ENCODE measurements around the gene FAM111A. TPM values are rescaled to one million over a fixed set of nuclear protein-coding genes. Genes with fewer than 3 reads are reported as not detected.

FAM111A gene
- total and polyA plus RNA-seq, 10 of the 15 experiments (the other 5 are each of a cell fraction or from before 2014, with no cell fraction given), result 26.6 to 95.0 (median 67.5) TPM

DNA sequence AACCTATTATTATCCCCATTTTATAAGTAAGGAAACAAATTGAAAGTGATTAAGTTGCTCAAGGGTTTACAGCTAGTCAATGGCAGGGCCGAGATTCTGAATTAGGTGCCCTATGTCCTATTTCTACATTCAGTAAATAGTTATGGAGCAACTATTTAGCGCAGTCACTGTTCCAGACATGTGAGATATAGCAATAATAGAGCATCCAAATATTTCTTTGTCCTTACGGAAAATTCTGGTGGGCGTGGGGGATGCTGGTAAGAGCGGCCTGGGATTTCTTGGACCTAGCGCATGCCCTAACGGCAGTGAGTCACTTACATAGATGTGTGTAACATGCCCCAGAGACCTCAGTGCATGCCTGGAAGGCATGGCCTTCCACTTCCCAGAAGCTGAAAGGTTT is 33.7 kb downstream of the FAM111A start:
- TF ChIP-seq EP300 (IDR thresholded peaks at IDR 0.05; ENCODE audit: borderline replicate concordance in 1 of 2, control insufficient read depth in 1 of 2, low read depth in 2 of 2, low read length in 2 of 2) (no peak), ETV6 (conservative IDR thresholded peaks at IDR 0.05 in 1 of 2, IDR thresholded peaks at IDR 0.05 in 1 of 2; ENCODE audit: borderline replicate concordance in 1 of 2, low read depth in 1 of 2) (no peak), HDAC6 (IDR thresholded peaks at IDR 0.05; ENCODE audit: unreplicated experiment) (no peak), PAX5 (IDR thresholded peaks at IDR 0.05; ENCODE audit: borderline replicate concordance, low read depth, low read length) (no peak)
- TF ChIP-seq, protein P1, sequence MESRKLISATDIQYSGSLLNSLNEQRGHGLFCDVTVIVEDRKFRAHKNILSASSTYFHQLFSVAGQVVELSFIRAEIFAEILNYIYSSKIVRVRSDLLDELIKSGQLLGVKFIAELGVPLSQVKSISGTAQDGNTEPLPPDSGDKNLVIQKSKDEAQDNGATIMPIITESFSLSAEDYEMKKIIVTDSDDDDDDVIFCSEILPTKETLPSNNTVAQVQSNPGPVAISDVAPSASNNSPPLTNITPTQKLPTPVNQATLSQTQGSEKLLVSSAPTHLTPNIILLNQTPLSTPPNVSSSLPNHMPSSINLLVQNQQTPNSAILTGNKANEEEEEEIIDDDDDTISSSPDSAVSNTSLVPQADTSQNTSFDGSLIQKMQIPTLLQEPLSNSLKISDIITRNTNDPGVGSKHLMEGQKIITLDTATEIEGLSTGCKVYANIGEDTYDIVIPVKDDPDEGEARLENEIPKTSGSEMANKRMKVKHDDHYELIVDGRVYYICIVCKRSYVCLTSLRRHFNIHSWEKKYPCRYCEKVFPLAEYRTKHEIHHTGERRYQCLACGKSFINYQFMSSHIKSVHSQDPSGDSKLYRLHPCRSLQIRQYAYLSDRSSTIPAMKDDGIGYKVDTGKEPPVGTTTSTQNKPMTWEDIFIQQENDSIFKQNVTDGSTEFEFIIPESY (IDR thresholded peaks at IDR 0.05), result no peak
- TF ChIP-seq, protein P2, sequence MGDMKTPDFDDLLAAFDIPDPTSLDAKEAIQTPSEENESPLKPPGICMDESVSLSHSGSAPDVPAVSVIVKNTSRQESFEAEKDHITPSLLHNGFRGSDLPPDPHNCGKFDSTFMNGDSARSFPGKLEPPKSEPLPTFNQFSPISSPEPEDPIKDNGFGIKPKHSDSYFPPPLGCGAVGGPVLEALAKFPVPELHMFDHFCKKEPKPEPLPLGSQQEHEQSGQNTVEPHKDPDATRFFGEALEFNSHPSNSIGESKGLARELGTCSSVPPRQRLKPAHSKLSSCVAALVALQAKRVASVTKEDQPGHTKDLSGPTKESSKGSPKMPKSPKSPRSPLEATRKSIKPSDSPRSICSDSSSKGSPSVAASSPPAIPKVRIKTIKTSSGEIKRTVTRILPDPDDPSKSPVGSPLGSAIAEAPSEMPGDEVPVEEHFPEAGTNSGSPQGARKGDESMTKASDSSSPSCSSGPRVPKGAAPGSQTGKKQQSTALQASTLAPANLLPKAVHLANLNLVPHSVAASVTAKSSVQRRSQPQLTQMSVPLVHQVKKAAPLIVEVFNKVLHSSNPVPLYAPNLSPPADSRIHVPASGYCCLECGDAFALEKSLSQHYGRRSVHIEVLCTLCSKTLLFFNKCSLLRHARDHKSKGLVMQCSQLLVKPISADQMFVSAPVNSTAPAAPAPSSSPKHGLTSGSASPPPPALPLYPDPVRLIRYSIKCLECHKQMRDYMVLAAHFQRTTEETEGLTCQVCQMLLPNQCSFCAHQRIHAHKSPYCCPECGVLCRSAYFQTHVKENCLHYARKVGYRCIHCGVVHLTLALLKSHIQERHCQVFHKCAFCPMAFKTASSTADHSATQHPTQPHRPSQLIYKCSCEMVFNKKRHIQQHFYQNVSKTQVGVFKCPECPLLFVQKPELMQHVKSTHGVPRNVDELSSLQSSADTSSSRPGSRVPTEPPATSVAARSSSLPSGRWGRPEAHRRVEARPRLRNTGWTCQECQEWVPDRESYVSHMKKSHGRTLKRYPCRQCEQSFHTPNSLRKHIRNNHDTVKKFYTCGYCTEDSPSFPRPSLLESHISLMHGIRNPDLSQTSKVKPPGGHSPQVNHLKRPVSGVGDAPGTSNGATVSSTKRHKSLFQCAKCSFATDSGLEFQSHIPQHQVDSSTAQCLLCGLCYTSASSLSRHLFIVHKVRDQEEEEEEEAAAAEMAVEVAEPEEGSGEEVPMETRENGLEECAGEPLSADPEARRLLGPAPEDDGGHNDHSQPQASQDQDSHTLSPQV (IDR thresholded peaks at IDR 0.05), result no peak
- Histone ChIP-seq H4K20me1 (ENCODE audit: control insufficient read depth, insufficient read depth) (no peaks in the 10 kb centered on the region), H3K27ac (ENCODE audit: control insufficient read depth, insufficient read depth) (no peak overlapping the region), H3K9me3 (replicated peaks; ENCODE audit: control insufficient read depth, insufficient read depth, low read length) (peaks cover 16% of the 10 kb centered on the region; the same call in 2 of the 3 replicates), H2AFZ (ENCODE audit: control insufficient read depth, low read depth, low read length) (no peak overlapping the region), H3K27me3 (replicated peaks in 1 of 2; ENCODE audit: control insufficient read depth in 2 of 2, insufficient read depth in 2 of 2, low read length in 1 of 2) (no peaks in the 10 kb centered on the region), H3K36me3 (ENCODE audit: control insufficient read depth in 2 of 2, insufficient read depth in 2 of 2, low read length in 1 of 2) (0 out of 4 replicates have a peak, but pooled peaks cover 0 to 3% of the 10 kb centered on the region in 2 experiments), H3K4me2 (ENCODE audit: control insufficient read depth, insufficient read depth) (0 out of 2 replicates have a peak overlapping the region, but pooled peaks have one; percentile 13), H3K4me3 (no peak overlapping the region), H3K79me2 (ENCODE audit: control insufficient read depth, insufficient read depth, low read length) (peaks cover 63% of the 10 kb centered on the region), H3K9ac (ENCODE audit: control insufficient read depth, insufficient read depth, low read length) (no peak overlapping the region), H3K4me1 (ENCODE audit: control insufficient read depth, insufficient read depth, low read length) (peaks cover 6% of the 10 kb centered on the region)
- in situ Hi-C loops (cut with MboI) (loop anchor here (10.0 to 25.0 kb wide), 2 partner anchors 378 to 1586 kb away; partner anchors contain the start of gene MS4A15), intact Hi-C loops (cut with micrococcal nuclease; ENCODE audit: unreplicated experiment) (no loop called here)
- ATAC-seq (no peak), DNase-seq (ENCODE audit: low read depth, low spot score) (no peak), FAIRE-seq (no peak)
- SMC1A ChIA-PET (ENCODE audit: uncharacterized antibody, unreplicated experiment), result interaction anchor here (1.2 to 14.9 kb wide), 5 partner anchors 8 to 99 kb away, joined by 3 to 155 read pairs (median 10); no protein-coding TSS in a partner anchor
- CTCF ChIA-PET, result interaction anchor here (1.2 to 30.3 kb wide), 3 partner anchors 20 to 114 kb away, joined by 3 to 1180 read pairs (median 4); partner anchors contain the start of gene MPEG1
- POLR2A ChIA-PET, result interaction anchor here (1.2 to 2.9 kb wide), 3 partner anchors 22 to 31 kb away, joined by 3 to 19 read pairs (median 11); no protein-coding TSS in a partner anchor
- 91% methylated on average over 7 of the region's 7 CpGs for WGBS (ENCODE audit: insufficient coverage, insufficient replicate concordance, low lambda C conversion rate, missing lambda C conversion rate)
- RAD21 ChIA-PET (ENCODE audit: unreplicated experiment), result interaction anchor here (8.8 to 9.0 kb wide), 2 partner anchors 10 to 26 kb away, joined by 78 to 183 read pairs; no protein-coding TSS in a partner anchor
- BruUV-seq (replicated peaks), result no TSS peak

All from GM12878 (cell line).